Measurements from ENCODE around the gene MTCL1. TPM values are rescaled to one million over a fixed set of nuclear protein-coding genes. Genes with fewer than 3 reads are reported as not detected.

MTCL1 gene
- total RNA-seq, 5 donors from 2014 or later (not counting 1 experiment from before 2014, with no cell fraction given) = 0.40 to 0.98 (median 0.83) TPM

- Histone ChIP-seq H3K27ac (ENCODE audit: low read length) (no peak overlapping the region), H3K36me3 (ENCODE audit: control insufficient read depth in 2 of 2, extremely low read depth in 1 of 2, insufficient read depth in 1 of 2, low read length in 1 of 2) (no peaks in the 10 kb centered on the region), H3K27me3 (replicated peaks in 1 of 2; ENCODE audit: control insufficient read depth in 2 of 2, extremely low read depth in 1 of 2, insufficient read depth in 2 of 2, low read length in 1 of 2) (peaks cover 0 to 7% of the 10 kb centered on the region in 2 experiments), H3K9me3 (no peaks in the 10 kb centered on the region), H3K4me1 (ENCODE audit: control insufficient read depth in 1 of 2, extremely low read depth in 1 of 2, insufficient read depth in 2 of 2, low read length in 2 of 2) (no peaks in the 10 kb centered on the region), H3K4me3 (ENCODE audit: control insufficient read depth in 1 of 2, extremely low read depth in 1 of 2, low read length in 1 of 2) (no peak overlapping the region)
- ATAC-seq (replicated peaks in 1 of 4) = no peak
- WGBS (ENCODE audit: insufficient coverage) = 92% methylated on average over 6 of the region's 13 CpGs
- DNase-seq = no peak
- POLR2A ChIA-PET = interaction anchor here in 1 of 2 donors (0.6 kb wide), 1 partner anchor 695 kb away, joined by 4 read pairs; no protein-coding TSS in a partner anchor
- no peaks in the 10 kb centered on the region for H3K36me3 Mint-ChIP-seq
- no peak overlapping the region for H3K4me3 Mint-ChIP-seq
- CTCF ChIA-PET = no interaction called here
- peaks cover 0 to 2% (median 0%) of the 10 kb centered on the region in 3 donors for H3K9me3 Mint-ChIP-seq
- no peak overlapping the region for H3K27ac Mint-ChIP-seq
- H3K27me3 Mint-ChIP-seq = peaks cover 2 to 3% of the 10 kb centered on the region in 2 donors
- peaks cover 0 to 5% (median 3%) of the 10 kb centered on the region in 3 donors for H3K4me1 Mint-ChIP-seq
Measured at GRCh38 chr18:8722946-8723820, 17.8 kb downstream of the MTCL1 start.

- peaks cover 0 to 3% of the 10 kb centered on the region in 2 donors for H3K27me3 Mint-ChIP-seq
- no peaks in the 10 kb centered on the region for H3K36me3 Mint-ChIP-seq
- Histone ChIP-seq H3K27me3 (replicated peaks in 1 of 2; ENCODE audit: control insufficient read depth in 2 of 2, extremely low read depth in 1 of 2, insufficient read depth in 2 of 2, low read length in 1 of 2) (peaks cover 0 to 3% of the 10 kb centered on the region in 2 experiments), H3K9me3 (no peaks in the 10 kb centered on the region), H3K4me3 (ENCODE audit: control insufficient read depth in 1 of 2, extremely low read depth in 1 of 2, low read length in 1 of 2) (no peak overlapping the region), H3K36me3 (ENCODE audit: control insufficient read depth in 2 of 2, extremely low read depth in 1 of 2, insufficient read depth in 1 of 2, low read length in 1 of 2) (no peaks in the 10 kb centered on the region), H3K27ac (ENCODE audit: low read length) (no peak overlapping the region), H3K4me1 (ENCODE audit: control insufficient read depth in 1 of 2, extremely low read depth in 1 of 2, insufficient read depth in 2 of 2, low read length in 2 of 2) (no peaks in the 10 kb centered on the region)
- H3K27ac Mint-ChIP-seq = no peak overlapping the region
- CTCF ChIA-PET = no interaction called here
- WGBS (ENCODE audit: insufficient coverage) = 66% methylated on average over 4 of the region's 6 CpGs
- ATAC-seq (replicated peaks in 1 of 4) (no peak), DNase-seq (no peak)
- peaks cover 0 to 6% (median 5%) of the 10 kb centered on the region in 3 donors for H3K4me1 Mint-ChIP-seq
- no peak overlapping the region for H3K4me3 Mint-ChIP-seq
- peaks cover 0 to 2% (median 0%) of the 10 kb centered on the region in 3 donors for H3K9me3 Mint-ChIP-seq
- POLR2A ChIA-PET = no interaction called here
Measured at GRCh38 chr18:8724452-8724851, 19.1 kb downstream of the MTCL1 start.

DNA sequence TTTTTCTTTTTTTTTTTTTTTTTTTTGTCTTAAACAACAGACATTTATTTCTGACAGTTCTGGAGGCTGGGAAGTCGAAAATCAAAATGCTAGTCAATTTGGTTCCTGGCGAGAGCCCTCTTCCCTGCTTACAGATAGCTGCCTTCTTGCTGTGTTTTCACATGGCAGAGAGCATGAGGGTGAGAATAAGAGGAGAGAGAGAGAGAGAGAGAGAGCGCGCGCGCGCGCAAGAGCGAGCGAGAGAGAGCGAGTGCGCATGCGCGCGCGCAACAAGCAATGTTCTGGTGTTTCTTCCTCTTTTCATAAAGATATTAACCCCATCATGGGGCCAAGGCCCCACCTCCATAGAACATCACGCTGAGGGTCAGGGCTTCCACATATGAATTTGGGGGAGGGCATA lies 20.9 kb downstream of the MTCL1 start:
- peaks cover 0 to 6% (median 5%) of the 10 kb centered on the region in 3 donors for H3K4me1 Mint-ChIP-seq
- ATAC-seq (replicated peaks in 1 of 4) = no peak
- POLR2A ChIA-PET = interaction anchor here in 1 of 2 donors (0.6 kb wide), 1 partner anchor 122 kb away, joined by 3 read pairs; no protein-coding TSS in a partner anchor
- H3K9me3 Mint-ChIP-seq = peaks cover 0 to 2% (median 0%) of the 10 kb centered on the region in 3 donors
- no CpG with 5 or more reads among the region's 17 CpGs for WGBS (ENCODE audit: insufficient coverage)
- Histone ChIP-seq H3K27ac (ENCODE audit: low read length) (no peak overlapping the region), H3K27me3 (replicated peaks in 1 of 2; ENCODE audit: control insufficient read depth in 2 of 2, extremely low read depth in 1 of 2, insufficient read depth in 2 of 2, low read length in 1 of 2) (peaks cover 0 to 1% of the 10 kb centered on the region in 2 experiments), H3K4me3 (ENCODE audit: control insufficient read depth in 1 of 2, extremely low read depth in 1 of 2, low read length in 1 of 2) (no peak overlapping the region), H3K9me3 (no peaks in the 10 kb centered on the region), H3K36me3 (ENCODE audit: control insufficient read depth in 2 of 2, extremely low read depth in 1 of 2, insufficient read depth in 1 of 2, low read length in 1 of 2) (no peaks in the 10 kb centered on the region), H3K4me1 (ENCODE audit: control insufficient read depth in 1 of 2, extremely low read depth in 1 of 2, insufficient read depth in 2 of 2, low read length in 2 of 2) (peaks cover 0 to 3% of the 10 kb centered on the region in 2 experiments)
- no peaks in the 10 kb centered on the region for H3K36me3 Mint-ChIP-seq
- peaks cover 0 to 5% of the 10 kb centered on the region in 2 donors for H3K27me3 Mint-ChIP-seq
- H3K4me3 Mint-ChIP-seq = no peak overlapping the region
- no peak for DNase-seq
- no peak overlapping the region for H3K27ac Mint-ChIP-seq
- CTCF ChIA-PET = no interaction called here

- 60% methylated on average over 1 of the region's 4 CpGs for WGBS (ENCODE audit: insufficient coverage)
- H3K36me3 Mint-ChIP-seq = no peaks in the 10 kb centered on the region
- Histone ChIP-seq H3K27ac (ENCODE audit: low read length) (no peak overlapping the region), H3K36me3 (ENCODE audit: control insufficient read depth in 2 of 2, extremely low read depth in 1 of 2, insufficient read depth in 1 of 2, low read length in 1 of 2) (no peaks in the 10 kb centered on the region), H3K4me1 (ENCODE audit: control insufficient read depth in 1 of 2, extremely low read depth in 1 of 2, insufficient read depth in 2 of 2, low read length in 2 of 2) (peaks cover 0 to 3% of the 10 kb centered on the region in 2 experiments), H3K27me3 (replicated peaks in 1 of 2; ENCODE audit: control insufficient read depth in 2 of 2, extremely low read depth in 1 of 2, insufficient read depth in 2 of 2, low read length in 1 of 2) (no peaks in the 10 kb centered on the region), H3K4me3 (ENCODE audit: control insufficient read depth in 1 of 2, extremely low read depth in 1 of 2, low read length in 1 of 2) (no peak overlapping the region), H3K9me3 (no peaks in the 10 kb centered on the region)
- no peak overlapping the region for H3K27ac Mint-ChIP-seq
- H3K9me3 Mint-ChIP-seq = peaks cover 0 to 2% (median 0%) of the 10 kb centered on the region in 3 donors
- H3K4me3 Mint-ChIP-seq = no peak overlapping the region
- ChIA-PET CTCF (interaction anchor here in 1 of 2 donors (1.0 kb wide), 1 partner anchor 261 kb away, joined by 3 read pairs; no protein-coding TSS in a partner anchor), POLR2A (interaction anchor here in 1 of 2 donors (0.6 kb wide), 1 partner anchor 960 kb away, joined by 3 read pairs; no protein-coding TSS in a partner anchor)
- DNase-seq = no peak
- H3K27me3 Mint-ChIP-seq = peaks cover 0 to 5% of the 10 kb centered on the region in 2 donors
- H3K4me1 Mint-ChIP-seq = peaks cover 0 to 6% (median 5%) of the 10 kb centered on the region in 3 donors
- no peak for ATAC-seq (replicated peaks in 1 of 4)
Measured at GRCh38 chr18:8726963-8727705, 21.8 kb downstream of the MTCL1 start.

DNA sequence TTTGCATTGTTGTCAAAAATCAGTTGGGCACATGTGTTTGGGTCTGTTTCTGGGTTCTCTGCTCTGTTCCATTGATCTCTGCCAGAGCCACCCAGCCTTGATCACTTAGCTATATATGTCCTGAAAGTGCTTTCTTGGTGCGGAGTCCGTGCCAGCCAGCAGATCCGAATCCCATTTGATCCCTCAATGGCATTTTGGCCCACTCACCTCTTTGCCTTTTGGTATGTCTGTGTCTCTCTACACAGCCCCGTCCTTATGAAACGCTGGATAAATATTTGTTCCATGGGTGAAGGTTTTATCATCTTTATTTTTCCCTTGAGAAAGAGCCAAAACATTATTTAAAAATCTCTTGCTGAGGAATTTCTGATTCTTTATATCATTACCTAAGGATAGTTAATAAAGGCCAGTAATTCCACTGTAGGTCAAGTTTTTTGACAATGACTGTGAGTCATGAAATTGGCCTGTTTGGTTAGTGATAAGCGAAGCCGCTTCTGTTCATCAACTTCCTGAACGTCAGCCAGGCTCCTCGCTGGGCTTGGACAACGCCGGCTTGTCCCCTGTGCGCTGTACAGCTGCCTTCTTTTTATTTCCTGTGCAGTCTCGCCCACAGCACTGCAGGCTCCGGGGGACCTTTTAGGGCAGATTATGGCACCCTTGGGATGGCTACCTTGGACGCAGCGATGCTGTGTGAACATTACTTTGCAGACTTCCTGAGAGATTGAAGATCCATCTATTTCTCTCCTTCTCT lies 24.9 kb downstream of the MTCL1 start:
- Histone ChIP-seq H3K4me1 (ENCODE audit: control insufficient read depth in 1 of 2, extremely low read depth in 1 of 2, insufficient read depth in 2 of 2, low read length in 2 of 2) (peaks cover 0 to 3% of the 10 kb centered on the region in 2 experiments), H3K4me3 (ENCODE audit: control insufficient read depth in 1 of 2, extremely low read depth in 1 of 2, low read length in 1 of 2) (no peak overlapping the region), H3K27me3 (replicated peaks in 1 of 2; ENCODE audit: control insufficient read depth in 2 of 2, extremely low read depth in 1 of 2, insufficient read depth in 2 of 2, low read length in 1 of 2) (peaks cover 0 to 6% of the 10 kb centered on the region in 2 experiments), H3K36me3 (ENCODE audit: control insufficient read depth in 2 of 2, extremely low read depth in 1 of 2, insufficient read depth in 1 of 2, low read length in 1 of 2) (no peaks in the 10 kb centered on the region), H3K27ac (ENCODE audit: low read length) (no peak overlapping the region), H3K9me3 (no peaks in the 10 kb centered on the region)
- WGBS (ENCODE audit: insufficient coverage) = 67% methylated on average over 12 of the region's 16 CpGs
- no peak overlapping the region for H3K27ac Mint-ChIP-seq
- no peaks in the 10 kb centered on the region for H3K36me3 Mint-ChIP-seq
- H3K9me3 Mint-ChIP-seq = peaks cover 0 to 2% (median 0%) of the 10 kb centered on the region in 3 donors
- DNase-seq = peak in 1 of 35 experiments; percentile 8
- ChIA-PET CTCF (no interaction called here), POLR2A (interaction anchor here in 1 of 2 donors (0.7 kb wide), 1 partner anchor 596 kb away, joined by 4 read pairs; no protein-coding TSS in a partner anchor)
- ATAC-seq (replicated peaks in 1 of 4) = no peak
- H3K4me3 Mint-ChIP-seq = no peak overlapping the region
- H3K4me1 Mint-ChIP-seq = peaks cover 0 to 6% (median 5%) of the 10 kb centered on the region in 3 donors
- peaks cover 9 to 12% of the 10 kb centered on the region in 2 donors for H3K27me3 Mint-ChIP-seq

Measured in T-cell (primary cell).